ENCODE measurements around the gene PSG3.
"Not testable (repeated sequence)": the region's sequence is repeated elsewhere in the genome, so short reads cannot be mapped to it uniquely, and the experiment has no call there.

PSG3 gene

GRCh38 chr19:42697884-42698283 lies 42.4 kb downstream of the PSG3 start:
- no peak overlapping the region for H3K4me3 ChIP-seq (ENCODE audit: low read length)
- no peak for TF ChIP-seq ZNF274 (IDR thresholded peaks at IDR 0.05; ENCODE audit: low read depth, low read length)

- no peak overlapping the region for H3K4me3 ChIP-seq (ENCODE audit: low read length)
- TF ChIP-seq ZNF274 (IDR thresholded peaks at IDR 0.05; ENCODE audit: low read depth, low read length), result no peak
Observed at GRCh38 chr19:42695811-42696503, 44.3 kb downstream of the PSG3 start.

- no peak overlapping the region for H3K4me3 ChIP-seq (ENCODE audit: low read length)
- TF ChIP-seq ZNF274 (IDR thresholded peaks at IDR 0.05; ENCODE audit: low read depth, low read length), result no peak
Observed at GRCh38 chr19:42693760-42694350, 46.4 kb downstream of the PSG3 start.

- TF ChIP-seq ZNF274 (IDR thresholded peaks at IDR 0.05; ENCODE audit: low read depth, low read length), result no peak
- H3K4me3 ChIP-seq (ENCODE audit: low read length), result no peak overlapping the region
Observed at GRCh38 chr19:42683917-42684513, 56.3 kb downstream of the PSG3 start.

GRCh38 chr19:42676326-42676725 lies 64.0 kb downstream of the PSG3 start:
- not testable (repeated sequence) for H3K4me3 ChIP-seq (ENCODE audit: low read length)

- not testable (repeated sequence) for H3K4me3 ChIP-seq (ENCODE audit: low read length)
Observed at GRCh38 chr19:42674549-42674948, 65.7 kb downstream of the PSG3 start.
